CD4-positive, alpha-beta T cell treated with Interleukin-4 for 1 hour (primary cell): ENCODE results near the gene ROS1.
"Not testable (repeated sequence)": the region's sequence is repeated elsewhere in the genome, so short reads cannot be mapped to it uniquely, and the experiment has no call there.

Experiments
- DNase-seq, 2 donors: peaks; one replicate each; pipeline ENCODE4 v3.0.0-alpha.2; 2020 to 2022

The ROS1 gene

DNA sequence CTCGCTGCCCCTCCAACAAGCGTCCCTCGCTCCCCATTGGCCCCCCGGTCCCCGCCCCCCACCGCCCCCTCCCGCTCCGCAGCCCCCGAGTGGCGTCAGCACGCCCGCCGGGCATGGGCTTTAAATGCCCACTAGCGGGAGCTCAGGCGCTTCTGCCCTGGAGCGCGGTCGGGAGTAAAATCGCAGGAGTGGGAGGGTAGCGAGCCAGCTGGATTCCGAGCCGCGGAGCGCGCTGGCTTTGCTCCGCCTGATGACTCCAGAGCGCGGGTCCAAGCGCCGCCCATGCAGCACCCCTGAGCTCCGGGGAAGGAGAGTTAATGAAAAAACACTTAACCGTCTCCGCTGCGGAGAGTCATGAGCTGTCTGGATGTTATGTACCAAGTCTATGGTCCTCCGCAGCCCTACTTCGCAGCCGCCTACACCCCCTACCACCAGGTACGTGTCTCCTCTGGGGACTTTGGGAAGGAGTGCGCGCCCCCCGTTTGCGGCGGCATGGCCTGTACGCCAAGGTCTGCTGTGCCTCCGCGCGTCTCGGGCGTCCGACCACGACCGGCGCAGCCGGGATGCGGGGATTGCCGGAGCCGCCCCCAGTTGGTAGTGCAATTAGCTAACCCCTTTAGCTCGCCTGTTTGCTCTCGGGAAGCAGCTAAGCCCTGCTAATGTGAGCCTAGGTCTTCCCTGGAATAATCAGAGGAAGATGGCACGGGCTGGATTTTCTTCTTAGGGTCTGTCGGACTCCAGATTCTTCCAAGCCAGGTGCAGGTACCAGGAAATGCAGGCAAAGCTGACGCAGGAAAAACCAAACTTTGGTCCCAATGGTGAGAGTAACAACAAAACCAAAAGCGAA is 160.1 kb downstream of the ROS1 start, which contains the start of gene VGLL2:
TSS of gene VGLL2 (plus strand) at position 149 of the 847 bp plus-strand sequence. CDS start at position 355, 206 bp downstream.
- DNase-seq = no peak

DNA sequence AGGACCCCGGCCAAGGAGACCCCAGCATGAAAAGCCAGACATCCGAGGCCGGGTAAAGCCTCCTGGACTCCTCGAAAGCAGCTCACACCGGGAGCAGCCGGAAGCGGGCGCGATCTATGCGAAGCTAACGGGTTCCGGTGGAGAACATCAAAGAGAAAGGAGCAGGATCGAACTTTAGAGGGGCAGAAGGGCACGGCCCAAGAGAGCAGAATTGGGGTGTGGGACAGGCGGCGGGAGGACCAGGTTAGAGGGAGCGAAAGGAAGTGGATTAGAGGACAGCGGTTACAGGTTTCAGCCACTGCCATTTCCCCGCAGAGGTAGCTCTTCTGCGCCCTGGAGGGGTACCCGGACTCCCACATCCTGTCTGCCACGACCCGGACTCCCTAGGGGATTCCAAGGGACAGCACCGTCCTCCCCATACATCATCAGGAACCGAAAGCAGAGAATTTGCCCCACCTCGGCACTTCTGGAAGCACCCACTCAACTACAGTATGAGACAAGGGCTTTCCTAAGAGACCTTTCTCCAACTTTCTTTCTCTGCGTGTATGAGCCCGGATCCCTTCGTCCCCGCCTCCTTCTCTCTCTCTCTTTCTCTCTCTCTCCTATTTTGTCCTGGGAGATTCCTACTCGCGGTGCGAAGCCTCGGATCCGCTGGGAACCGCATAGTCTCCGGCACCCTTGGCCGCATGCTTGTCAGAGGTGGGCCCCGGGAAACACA is 160.9 kb downstream of the ROS1 start:
- no peak for DNase-seq

DNA sequence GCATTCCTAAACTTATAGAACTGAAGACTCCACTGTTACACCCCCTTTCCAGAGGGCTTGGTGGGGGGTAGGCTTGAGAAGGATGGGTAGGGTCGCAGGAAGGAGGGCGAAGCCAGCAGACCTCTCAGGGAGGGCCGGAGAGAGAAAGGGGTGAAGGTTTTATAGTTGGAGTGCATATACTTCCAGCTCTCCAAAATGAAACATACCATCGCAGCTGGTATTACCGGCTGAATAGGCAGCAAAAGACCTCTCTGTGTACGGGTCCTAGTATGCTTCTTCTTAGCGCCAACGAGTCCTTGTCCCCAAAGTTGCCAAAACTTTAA is 161.4 kb downstream of the ROS1 start:
- no peak for DNase-seq

DNA sequence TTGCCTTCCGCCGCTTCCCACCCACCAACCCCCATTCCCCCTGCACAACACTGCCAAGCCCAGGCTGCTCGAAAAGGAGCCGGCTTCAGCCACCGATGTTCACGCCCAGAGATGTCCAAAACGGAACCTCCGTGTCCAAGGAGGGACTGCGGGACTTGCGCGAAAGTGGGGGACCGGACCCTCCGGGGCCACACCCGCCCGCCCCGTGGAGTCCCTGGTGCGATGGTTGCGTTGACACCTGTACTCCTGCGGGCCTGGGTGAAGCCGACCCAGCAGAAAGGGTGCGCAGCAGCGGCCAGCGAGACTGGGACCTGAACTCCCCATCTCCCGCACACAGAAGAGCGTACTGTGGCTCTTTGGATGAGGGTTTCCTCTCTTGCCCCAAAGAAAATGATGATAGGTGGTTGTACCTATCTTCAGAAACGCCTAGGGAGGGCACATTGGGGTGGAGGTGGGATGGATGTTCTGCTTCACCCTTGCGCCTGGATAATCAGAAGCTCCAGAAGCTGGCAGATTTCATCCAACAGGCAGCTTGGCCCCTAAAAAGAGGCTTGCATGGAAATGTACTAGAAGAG is 162.3 kb downstream of the ROS1 start:
- DNase-seq = no peak

DNA sequence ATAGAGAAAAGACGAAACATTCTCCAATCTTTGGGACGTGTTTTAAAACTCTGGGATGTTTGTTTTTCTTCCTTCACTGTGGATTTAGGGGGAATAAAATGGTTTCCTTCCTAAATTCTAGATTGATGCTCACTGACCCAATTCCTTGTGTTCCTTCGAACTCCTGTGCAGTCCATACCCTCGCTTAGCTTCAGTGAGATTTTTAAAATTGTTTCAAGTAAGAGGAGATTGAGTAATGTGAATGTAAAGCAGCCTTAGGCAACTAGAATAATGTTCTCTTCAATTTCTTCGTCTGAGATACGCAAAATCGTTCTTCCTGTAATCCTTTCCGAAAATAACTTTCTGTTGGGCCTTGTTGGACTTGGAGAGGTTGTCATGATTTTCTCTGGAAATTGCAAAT is 162.9 kb downstream of the ROS1 start:
- no peak for DNase-seq

DNA sequence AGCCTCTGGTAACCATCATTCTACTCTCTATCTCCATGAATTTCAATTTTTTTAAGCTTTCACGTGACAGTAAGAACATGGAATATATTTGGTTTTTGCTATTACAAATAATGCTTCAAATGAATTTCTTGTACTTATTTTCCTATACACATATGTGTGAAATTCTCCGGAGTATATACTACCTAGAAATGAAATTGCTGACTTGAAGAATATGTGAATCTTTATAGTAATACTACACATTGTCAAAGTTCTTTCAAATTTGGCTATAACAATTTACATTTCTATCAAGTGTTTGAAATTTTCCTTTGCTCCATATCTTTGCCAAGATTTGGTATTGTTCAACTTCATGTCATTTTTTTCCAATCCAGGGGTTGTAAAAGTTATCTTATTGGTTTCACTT is 172.0 kb downstream of the ROS1 start:
- DNase-seq = no peak

DNA sequence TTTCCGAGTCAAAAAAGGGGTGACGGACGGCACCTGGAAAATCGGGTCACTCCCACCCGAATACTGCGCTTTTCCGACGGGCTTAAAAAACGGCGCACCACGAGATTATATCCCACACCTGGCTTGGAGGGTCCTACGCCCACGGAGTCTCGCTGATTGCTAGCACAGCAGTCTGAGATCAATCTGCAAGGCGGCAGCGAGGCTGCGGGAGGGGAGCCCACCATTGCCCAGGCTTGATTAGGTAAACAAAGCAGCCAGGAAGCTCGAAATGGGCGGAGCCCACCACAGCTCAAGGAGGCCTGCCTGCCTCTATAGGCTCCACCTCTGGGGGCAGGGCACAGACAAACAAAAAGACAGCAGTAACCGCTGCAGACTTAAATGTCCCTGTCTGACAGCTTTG is 180.8 kb downstream of the ROS1 start:
- not testable (repeated sequence) for DNase-seq

DNA sequence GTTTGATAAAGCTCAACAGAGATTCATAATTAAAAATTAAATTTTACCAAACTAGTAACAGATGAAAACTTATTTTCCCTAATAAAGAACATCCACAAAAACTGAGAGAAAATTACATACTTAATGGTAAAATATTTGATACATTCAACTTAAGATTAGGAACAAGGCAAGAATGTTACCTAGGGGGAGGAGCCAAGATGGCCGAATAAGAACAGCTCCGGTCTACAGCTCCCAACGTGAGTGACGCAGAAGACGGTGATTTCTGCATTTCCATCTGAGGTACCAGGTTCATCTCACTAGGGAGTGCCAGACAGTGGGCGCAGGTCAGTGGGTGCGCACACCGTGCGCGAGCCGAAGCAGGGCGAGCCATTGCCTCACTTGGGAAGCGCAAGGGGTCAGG is 181.2 kb downstream of the ROS1 start:
- not testable (repeated sequence) for DNase-seq
